K562 (cell line): ENCODE results near the gene OSCP1. TPM values are rescaled to one million over a fixed set of nuclear protein-coding genes. Genes with fewer than 3 reads are reported as not detected.
A peak's percentile ranks its signal among the peaks of the same experiment; 100 is the strongest.

Experiments used
- ATAC-seq: fragments of 200-7000 bp; cut with Tn5 transposase; 3 replicates; pipeline ENCODE4 v1.9.1; 2020; ENCODE audit warnings: moderate library complexity
- BruUV-seq: library from RNA; stranded (reverse); fragments of 400-500 nt; replicated peaks from 2 replicates; lab custom pipeline; 2021; lab: Mats Ljungman, UMichigan
- CTCF ChIA-PET: fragments of 300-600 bp; formaldehyde crosslinking; extraction: SDS; loops from one replicate; lab custom pipeline; 2021; ENCODE audit warnings: low intra/inter-chr PET ratio; lab: Yijun Ruan, JAX
- POLR2A ChIA-PET: fragments of 300-600, 350-650 bp; sonication (Branson Sonifier 250); formaldehyde crosslinking; extraction: SDS; loops from one replicate; lab custom pipeline; 2021; ENCODE audit warnings: antibody characterized with exemption, inconsistent platforms; lab: Yijun Ruan, JAX
- DNase-seq, 4 experiments: peaks; one replicate each; pipeline versions ENCODE4 v3.0.0 to v3.0.0-alpha.2; 2011 to 2018; ENCODE audit warnings: low spot score in 3 of 4, mixed read lengths in 3 of 4; ENCODE audit errors: extremely low read depth in 1 of 4
- FAIRE-seq: peaks from 2 replicates; lab custom pipeline; 2011; peaks lifted over from hg19 to GRCh38; lab: Jason Lieb, UNC
- H2AFZ ChIP-seq: 2 replicates; pipeline ENCODE4 v1.6.0; 2011; ENCODE audit warnings: low read depth, low read length, control low read depth, inconsistent platforms
- H3K27ac ChIP-seq: fragments of 200-600 bp; 3 replicates; pipeline ENCODE4 v1.8.0; 2011; ENCODE audit warnings: low read depth, mild to moderate bottlenecking, control low read depth, inconsistent platforms, low read length, moderate library complexity, mixed read lengths; ENCODE audit errors: extremely low read depth
- H3K27me3 ChIP-seq, 2 experiments: fragments of 300-600 bp in 1 of 2; 2 replicates in 1 of 2; 3 replicates in 1 of 2; pipeline versions ENCODE4 v1.6.0 to v1.8.0; 2011; ENCODE audit warnings: inconsistent platforms in 2 of 2, low read length in 2 of 2, mild to moderate bottlenecking in 1 of 2, mixed read lengths in 1 of 2, moderate library complexity in 1 of 2; ENCODE audit not compliant: control insufficient read depth in 2 of 2, insufficient read depth in 2 of 2
- H3K36me3 ChIP-seq: fragments of 300-600 bp; 3 replicates; pipeline ENCODE4 v1.8.0; 2011; ENCODE audit warnings: mild to moderate bottlenecking, low read length, inconsistent platforms; ENCODE audit not compliant: control insufficient read depth, insufficient read depth
- H3K4me1 ChIP-seq, 2 experiments: fragments of 200-600 bp in 1 of 2; replicated peaks in 1 of 2; 2 replicates in 1 of 2; 3 replicates in 1 of 2; pipeline versions ENCODE4 v1.5.1 to v1.8.0; 2011; ENCODE audit warnings: inconsistent platforms in 2 of 2, low read length in 2 of 2, mild to moderate bottlenecking in 1 of 2, mixed read lengths in 1 of 2, moderate library complexity in 1 of 2; ENCODE audit not compliant: control insufficient read depth in 2 of 2, insufficient read depth in 2 of 2
- H3K4me2 ChIP-seq: 2 replicates; pipeline ENCODE4 v1.6.1; 2011; ENCODE audit warnings: low read length, control low read depth, inconsistent platforms, mixed read lengths; ENCODE audit not compliant: insufficient read depth
- H3K4me3 ChIP-seq: fragments of 200-600 bp; sonication (generic), shearing (Covaris generic); 2 replicates; pipeline ENCODE4 v1.5.1; 2016; ENCODE audit warnings: control low read depth, inconsistent platforms
- H3K79me2 ChIP-seq: fragments of 200-600 bp; 3 replicates; pipeline ENCODE4 v1.8.0; 2011; ENCODE audit warnings: low read length, inconsistent platforms; ENCODE audit not compliant: control insufficient read depth, insufficient read depth
- H3K9ac ChIP-seq, 2 experiments: 2 replicates each; pipeline versions ENCODE4 v1.6.0 to v1.6.1; 2011; ENCODE audit warnings: low read depth in 2 of 2, low read length in 2 of 2, control low read depth in 1 of 2, inconsistent platforms in 1 of 2, mild to moderate bottlenecking in 1 of 2, mixed read lengths in 1 of 2; ENCODE audit not compliant: insufficient read depth in 1 of 2
- H3K9me1 ChIP-seq: one replicate; pipeline ENCODE4 v1.6.0; 2011; ENCODE audit warnings: inconsistent platforms, mild to moderate bottlenecking, low read length, moderate library complexity; ENCODE audit not compliant: control insufficient read depth, insufficient read depth
- H3K9me3 ChIP-seq: replicated peaks from 2 replicates; pipeline ENCODE4 v1.5.1; 2011; ENCODE audit warnings: low read depth, low read length, inconsistent platforms; ENCODE audit not compliant: control insufficient read depth, insufficient read depth
- H4K20me1 ChIP-seq: replicated peaks from 2 replicates; pipeline ENCODE4 v1.6.1; 2011; ENCODE audit warnings: low read length, inconsistent platforms, mixed read lengths; ENCODE audit not compliant: control insufficient read depth, insufficient read depth
- CTBP1 ChIP-seq: fragments of 450-650 bp; IDR thresholded peaks from 2 replicates; pipeline ENCODE4 v1.6.1; 2016; ENCODE audit warnings: borderline replicate concordance
- DPF2 ChIP-seq: fragments of 450-650 bp; IDR thresholded peaks from 2 replicates; pipeline ENCODE4 v1.6.1; 2016
- GATAD2B ChIP-seq: fragments of 450-650 bp; IDR thresholded peaks from 2 replicates; pipeline ENCODE4 v1.6.1; 2017; ENCODE audit warnings: mild to moderate bottlenecking, borderline replicate concordance
- KDM2B ChIP-seq: fragments of 250-450 bp; sonication (Bioruptor Pico); IDR thresholded peaks from 2 replicates; pipeline ENCODE4 v1.8.0; 2021; ENCODE audit warnings: mild to moderate bottlenecking, moderate library complexity
- NCOA4 ChIP-seq: fragments of 450-650 bp; IDR thresholded peaks from 2 replicates; pipeline ENCODE4 v1.6.1; 2018; ENCODE audit warnings: mild to moderate bottlenecking; ENCODE audit not compliant: partially characterized antibody
- NFYB ChIP-seq: IDR thresholded peaks from 2 replicates; pipeline ENCODE4 v1.6.1; 2011; ENCODE audit warnings: mild to moderate bottlenecking, moderate library complexity; ENCODE audit not compliant: insufficient read length; ENCODE audit errors: extremely low read depth
- POLR2G ChIP-seq: fragments of 200-400 bp; formaldehyde crosslinking; IDR thresholded peaks from 2 replicates; pipeline ENCODE4 v1.6.1; 2017; ENCODE audit warnings: low read depth, mild to moderate bottlenecking, antibody characterized with exemption, low read length, moderate library complexity
- POLR3G ChIP-seq: IDR thresholded peaks from 2 replicates; pipeline ENCODE4 v1.6.1; 2011; ENCODE audit not compliant: insufficient read length, insufficient replicate concordance; ENCODE audit errors: extremely low read depth
- PRDM10 ChIP-seq: fragments of 450-650 bp; IDR thresholded peaks from 2 replicates; pipeline ENCODE4 v1.6.1; 2018; ENCODE audit not compliant: partially characterized antibody
- SMARCB1 ChIP-seq: IDR thresholded peaks from 2 replicates; pipeline ENCODE4 v1.6.1; 2011; ENCODE audit warnings: improper control_type of control experiment, low read depth; ENCODE audit not compliant: insufficient read length
- SMARCC2 ChIP-seq: fragments of 450-650 bp; IDR thresholded peaks from 2 replicates; pipeline ENCODE4 v1.6.1; 2017; ENCODE audit warnings: antibody characterized with exemption, moderate library complexity, mild to moderate bottlenecking, low read depth
- TFAM ChIP-seq: fragments of 250-450 bp; sonication (Bioruptor Pico); conservative IDR thresholded peaks from 2 replicates; pipeline ENCODE4 v1.5.0; 2021; ENCODE audit warnings: mild to moderate bottlenecking, moderate library complexity
- THRAP3 ChIP-seq: fragments of 450-650 bp; IDR thresholded peaks from 2 replicates; pipeline ENCODE4 v1.6.1; 2016; ENCODE audit warnings: mild to moderate bottlenecking, inconsistent platforms, borderline replicate concordance
- WGBS: fragments of 100-300 bp; shearing (Covaris generic); methylation state at CpG from one replicate; pipeline ENCODE4 v1.1.6; 2016; ENCODE audit warnings: low coverage, mixed read lengths; ENCODE audit not compliant: insufficient coverage; ENCODE audit errors: missing lambda C conversion rate; 5-methylcytosine and 5-hydroxymethylcytosine counted together
- in situ Hi-C: fragments of 300-500 bp; cut with MboI; formaldehyde crosslinking; loops from 4 replicates; pipeline ENCODE4 v1.15.0; 2018; ENCODE audit warnings: inconsistent platforms, mixed read lengths
- intact Hi-C: fragments of 100-400 bp; cut with micrococcal nuclease; formaldehyde crosslinking; loops from 2 replicates; pipeline ENCODE4 v1.14.2; 2022
- polyA plus RNA-seq, 8 experiments: library from polyadenylated mRNA; depleted of rRNA in 4 of 8; stranded (reverse) in 5 of 8; unstranded in 3 of 8; fragments of >200 nt; fragmentation: Nextera tagmentation in 2 of 8; fragmentation: Illumina TruSeq in 1 of 8; extraction: Ambion mirVana in 2 of 8; extraction: Trizol in 1 of 8; gene quantifications; 2 replicates each; pipeline versions ENCODE4 v1.2.1 to v1.2.3, GENCODE V29; 2011 to 2014; ENCODE audit warnings: inconsistent platforms in 1 of 8, missing spikeins in 1 of 8
- total RNA-seq, 7 experiments: library from RNA; depleted of rRNA in 6 of 7; stranded (reverse); fragments of >200 nt in 6 of 7; fragmentation: Illumina TruSeq in 2 of 7; extraction: Trizol in 2 of 7; gene quantifications; 2 replicates each; pipeline versions ENCODE4 v1.2.1 to v1.2.3, GENCODE V29; 2011 to 2021; ENCODE audit warnings: low replicate concordance in 1 of 7

OSCP1 gene
- total and polyA plus RNA-seq, 9 of the 15 experiments (the other 6 are each of a cell fraction or from before 2014, with no cell fraction given), result 0.15 to 0.40 (median 0.33) TPM; not detected in 5

GRCh38 chr1:36387141-36387949 is 62.9 kb downstream of the OSCP1 start (continued):
- TF ChIP-seq CTBP1, result no peak
- no peak for TF ChIP-seq THRAP3
- TF ChIP-seq SMARCB1, result no peak
- 0 out of 2 replicates have a peak, but pooled peaks have one; percentile 2 for TF ChIP-seq KDM2B (CRISPR knock-in tag)

DNA sequence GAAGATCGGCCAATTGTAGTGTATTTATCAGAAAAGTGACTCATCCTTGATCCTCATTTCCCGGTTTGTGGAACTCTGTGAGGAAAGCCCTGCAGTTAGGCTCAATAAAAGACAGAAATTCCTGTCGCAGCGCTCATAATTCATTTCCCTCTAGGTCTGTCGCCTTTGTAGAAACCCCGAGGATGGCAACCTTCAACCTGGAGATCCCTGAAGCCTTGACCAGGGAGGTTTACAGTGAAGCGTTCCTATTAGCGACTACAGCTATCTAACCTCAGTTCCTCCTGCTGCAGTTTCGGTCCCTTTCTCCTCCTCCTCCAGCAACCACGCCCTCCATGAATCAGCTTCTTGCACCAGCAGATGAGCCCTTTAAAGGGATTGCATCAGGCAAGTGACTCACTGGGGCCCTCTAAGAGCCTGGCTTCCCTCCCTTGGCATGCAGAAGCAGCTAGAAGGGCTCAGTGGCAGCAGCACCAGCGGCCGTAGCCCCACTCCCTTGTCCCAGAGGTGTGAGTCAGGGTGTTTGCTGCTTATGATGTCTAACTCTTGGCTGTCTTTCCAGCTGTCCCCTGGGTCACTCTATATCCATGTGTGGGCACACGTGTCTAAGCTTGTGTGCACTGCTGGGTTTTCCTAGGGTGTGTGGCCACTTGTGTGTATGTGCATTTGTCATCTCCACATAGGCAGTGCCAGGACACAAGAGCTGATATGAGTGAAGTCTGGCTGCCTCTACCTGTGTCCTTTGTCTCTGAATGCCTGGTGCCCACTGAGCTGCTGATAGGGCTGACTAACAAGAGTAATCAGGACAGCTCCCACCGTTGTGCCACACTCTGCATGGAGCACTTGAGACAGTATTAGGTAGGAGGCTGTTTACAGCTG is 63.7 kb downstream of the OSCP1 start:
- Histone ChIP-seq H3K36me3 (peaks cover 47% of the 10 kb centered on the region), H3K9ac (peak overlapping the region; percentile 90 to 99), H3K4me3 (peak overlapping the region; percentile 91), H3K79me2 (peaks cover 50% of the 10 kb centered on the region), H3K27ac (peak overlapping the region; percentile 99), H3K4me2 (peak overlapping the region; percentile 99), H3K4me1 (peaks cover 28 to 29% of the 10 kb centered on the region in 2 experiments), H3K27me3 (no peaks in the 10 kb centered on the region), H2AFZ (peak overlapping the region; percentile 80), H3K9me1 (peaks cover 5% of the 10 kb centered on the region), H4K20me1 (peaks cover 16% of the 10 kb centered on the region; the same call in 1 of the 2 replicates), H3K9me3 (no peaks in the 10 kb centered on the region)
- DNase-seq, result peak; percentile 93 to 99 (median 94)
- FAIRE-seq, result peak; percentile 99
- in situ Hi-C loops (no loop called here), intact Hi-C loops (loop anchor here (1.0 to 5.0 kb wide), 2 partner anchors 11 to 64 kb away; partner anchors contain the start of genes EVA1B and LSM10)
- ChIA-PET POLR2A (interaction anchor here (0.5 to 9.7 kb wide), 55 partner anchors 9 to 1404 kb away, joined by 3 to 315 read pairs (median 4); partner anchors contain the start of genes EVA1B, LSM10, MAP7D1 and MRPS15), CTCF (interaction anchor here (0.5 kb wide), 1 partner anchor 15 kb away, joined by 3 read pairs; no protein-coding TSS in a partner anchor)
- ATAC-seq, result peak; percentile 77
- BruUV-seq, result TSS peak; percentile 97
- WGBS, result 1% methylated on average over 14 of the region's 14 CpGs
- TF ChIP-seq POLR3G (no peak), NCOA4 (no peak), TFAM (CRISPR knock-in tag) (no peak), PRDM10 (peak; percentile 42), POLR2G (peak; percentile 86), SMARCC2 (peak; percentile 92), DPF2 (peak; percentile 98), GATAD2B (peak; percentile 17; the same call in 1 of the 2 replicates), NFYB (no peak)
